KOPT-K1 (cell line): Measurements from ENCODE around the gene CCNG2.

ENCODE experiments used
- H3K27ac ChIP-seq: fragments of 200-600 bp; sonication (generic); 2 replicates; pipeline ENCODE4 v1.5.1; 2016; ENCODE audit warnings: antibody characterized with exemption, mild to moderate bottlenecking, low read depth, low read length; ENCODE audit not compliant: poor library complexity, severe bottlenecking
- H3K36me3 ChIP-seq: fragments of 200-600 bp; sonication (generic); 2 replicates; pipeline ENCODE4 v1.5.1; 2017; ENCODE audit warnings: antibody characterized with exemption, mild to moderate bottlenecking, low read length, moderate library complexity; ENCODE audit not compliant: insufficient read depth
- H3K9me3 ChIP-seq: fragments of 200-600 bp; sonication (generic); 2 replicates; pipeline ENCODE4 v1.5.1; 2017; ENCODE audit warnings: antibody characterized with exemption, low read length, mild to moderate bottlenecking; ENCODE audit not compliant: insufficient read depth, poor library complexity, severe bottlenecking

CCNG2 gene

GRCh38 chr4:77179519-77179918 is 22.5 kb downstream of the CCNG2 start:
- H3K9me3 ChIP-seq = no peaks in the 10 kb centered on the region
- no peaks in the 10 kb centered on the region for H3K36me3 ChIP-seq
- H3K27ac ChIP-seq = no peak overlapping the region

DNA sequence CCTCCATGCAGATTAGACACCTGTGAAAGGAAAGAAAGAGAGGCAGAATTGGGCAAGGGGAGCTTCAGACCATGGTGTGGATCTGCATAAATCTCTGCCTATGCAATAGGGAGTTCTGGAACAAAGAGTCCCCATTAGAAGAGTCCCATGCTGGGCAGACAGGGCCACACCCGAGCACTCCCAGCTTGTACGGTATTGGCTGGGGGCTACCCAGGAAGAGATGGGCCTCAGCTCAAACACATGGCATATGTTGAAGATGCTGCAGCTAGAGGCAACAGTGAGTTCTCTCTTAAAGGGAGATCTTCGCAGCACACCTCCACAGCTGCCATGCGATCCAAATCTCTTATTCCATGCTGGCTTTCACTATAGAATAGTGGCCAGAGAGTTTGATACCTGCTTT is 24.7 kb downstream of the CCNG2 start:
- no peak overlapping the region for H3K27ac ChIP-seq
- H3K9me3 ChIP-seq = no peaks in the 10 kb centered on the region
- H3K36me3 ChIP-seq = no peaks in the 10 kb centered on the region

DNA sequence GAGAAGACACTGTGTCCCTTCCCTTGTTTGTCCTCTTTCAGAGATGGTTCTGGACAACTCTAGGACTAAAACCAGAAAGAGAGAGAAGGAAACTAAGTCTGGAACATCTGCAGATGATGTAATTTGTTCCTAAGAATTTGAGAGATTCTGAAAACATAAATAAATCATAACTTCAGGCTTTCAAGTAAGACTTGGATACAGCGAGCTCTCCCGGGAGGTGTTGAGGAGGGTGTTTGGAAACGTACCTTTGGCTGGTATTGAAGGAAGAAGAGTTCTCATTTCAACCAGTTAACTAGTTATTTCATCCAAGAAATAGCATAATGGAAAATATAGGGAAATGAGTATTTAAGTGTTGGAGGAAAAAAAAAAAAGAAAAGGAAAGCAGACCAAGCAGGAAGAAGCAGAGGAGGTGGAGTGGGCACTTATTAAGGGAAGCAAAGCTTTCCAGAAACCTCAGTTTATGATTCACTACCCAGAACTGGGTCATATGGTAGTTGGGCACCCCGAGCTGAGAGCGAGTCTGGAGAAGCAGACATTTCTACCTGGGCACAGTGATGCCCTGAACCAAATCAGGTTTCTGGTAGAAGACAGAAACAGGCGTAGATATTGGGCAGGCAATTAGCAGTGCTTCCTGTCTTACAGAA is 26.9 kb downstream of the CCNG2 start:
- H3K9me3 ChIP-seq = no peaks in the 10 kb centered on the region
- H3K36me3 ChIP-seq = no peaks in the 10 kb centered on the region
- no peak overlapping the region for H3K27ac ChIP-seq

DNA sequence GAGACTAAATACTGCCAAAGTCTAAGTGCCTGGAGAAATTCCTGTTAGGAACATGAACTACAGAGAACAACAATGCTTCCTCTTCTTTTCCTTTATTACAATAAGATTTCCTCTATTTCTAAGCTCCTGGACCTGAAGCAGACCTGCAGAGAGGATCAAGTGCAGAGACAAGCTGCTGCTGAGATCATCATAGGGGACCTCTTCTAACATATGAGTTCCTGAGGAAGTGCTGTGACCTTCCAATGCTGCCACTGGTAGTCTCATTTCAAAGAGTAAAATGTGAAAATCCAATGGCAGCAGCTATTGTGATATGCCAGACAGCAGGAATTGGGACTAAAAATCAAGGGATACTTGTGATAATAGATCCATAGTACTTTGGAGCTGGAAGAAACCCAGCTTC is 28.0 kb downstream of the CCNG2 start:
- H3K36me3 ChIP-seq = no peaks in the 10 kb centered on the region
- no peaks in the 10 kb centered on the region for H3K9me3 ChIP-seq
- H3K27ac ChIP-seq = no peak overlapping the region

GRCh38 chr4:77185686-77186085 is 28.7 kb downstream of the CCNG2 start:
- Histone ChIP-seq H3K9me3 (no peaks in the 10 kb centered on the region), H3K36me3 (no peaks in the 10 kb centered on the region), H3K27ac (no peak overlapping the region)

DNA sequence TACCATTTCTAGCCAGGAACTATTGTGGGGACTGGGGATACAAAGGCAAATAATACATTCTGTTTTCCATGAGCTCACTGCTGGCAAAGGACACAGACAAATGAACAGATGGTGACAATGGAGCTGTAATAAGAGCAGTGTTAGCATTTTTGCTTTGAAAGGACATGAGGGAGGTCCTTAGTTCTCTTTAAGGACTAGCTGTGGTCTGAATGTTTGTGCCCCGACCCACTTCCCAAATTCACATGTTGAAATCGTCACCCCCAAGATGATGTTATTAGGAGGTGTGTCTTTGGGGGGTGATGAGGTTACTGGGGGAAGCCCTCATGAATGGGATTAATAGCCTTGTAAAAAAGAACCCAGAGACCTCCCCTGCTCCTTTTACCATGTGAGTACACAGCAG is 30.3 kb downstream of the CCNG2 start:
- Histone ChIP-seq H3K36me3 (no peaks in the 10 kb centered on the region), H3K27ac (no peak overlapping the region), H3K9me3 (no peaks in the 10 kb centered on the region)

DNA sequence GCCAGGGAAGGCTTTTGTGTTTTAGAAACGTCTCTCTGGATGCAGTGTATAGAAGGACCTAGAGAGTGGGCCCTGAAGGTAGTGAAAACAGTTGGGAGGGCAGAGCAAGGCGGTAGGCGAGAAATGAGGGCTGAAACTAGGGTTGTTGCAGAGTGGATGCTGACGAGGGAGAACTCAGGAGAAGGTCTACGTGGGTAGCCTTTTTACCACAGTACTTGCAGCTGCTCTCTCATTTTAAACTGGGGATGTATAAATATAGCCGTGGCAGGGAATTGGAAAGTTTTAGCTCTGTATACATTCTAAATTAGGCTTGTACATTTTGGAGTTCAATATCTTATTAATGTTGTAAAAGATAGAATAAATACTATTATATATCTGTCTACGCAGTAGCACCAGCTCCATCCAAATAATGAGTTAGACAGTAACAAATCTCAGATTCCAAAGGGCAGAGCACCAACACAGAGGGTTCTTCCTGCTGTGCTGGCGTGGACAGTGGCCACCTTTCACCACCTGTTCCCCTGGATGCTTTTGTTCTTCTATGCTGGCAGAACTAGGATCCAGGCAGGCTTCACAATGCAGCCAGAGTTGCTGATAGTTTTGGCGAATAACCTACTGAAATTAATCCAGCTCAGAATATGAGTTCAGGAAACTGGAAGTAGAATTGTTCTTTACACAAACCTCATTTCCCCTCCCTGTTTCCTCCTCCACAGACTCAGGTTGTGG is 31.7 kb downstream of the CCNG2 start:
- Histone ChIP-seq H3K27ac (no peak overlapping the region), H3K36me3 (no peaks in the 10 kb centered on the region), H3K9me3 (no peaks in the 10 kb centered on the region)

DNA sequence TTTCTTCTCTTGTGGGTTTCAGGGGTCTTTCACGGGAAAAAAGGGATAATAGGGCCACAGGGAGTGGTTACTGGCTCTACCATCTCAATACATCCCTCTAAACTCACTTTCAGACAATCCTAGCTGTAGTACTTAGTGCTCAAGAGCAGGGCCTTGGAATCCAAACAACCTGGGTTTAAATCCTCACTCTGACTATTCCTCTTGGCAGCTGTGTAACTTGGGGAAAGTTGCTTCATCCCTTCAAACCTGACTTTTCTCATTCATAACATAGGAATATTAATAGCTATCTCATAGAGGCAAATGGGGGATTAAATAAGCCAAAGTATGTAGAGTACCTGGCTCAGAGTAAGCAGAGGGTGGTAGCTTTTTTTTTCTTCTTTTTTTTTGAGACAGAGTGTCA is 32.4 kb downstream of the CCNG2 start:
- no peaks in the 10 kb centered on the region for H3K9me3 ChIP-seq
- no peaks in the 10 kb centered on the region for H3K36me3 ChIP-seq
- no peak overlapping the region for H3K27ac ChIP-seq

GRCh38 chr4:77190053-77190452 is 33.0 kb downstream of the CCNG2 start:
- Histone ChIP-seq H3K9me3 (no peaks in the 10 kb centered on the region), H3K36me3 (no peaks in the 10 kb centered on the region), H3K27ac (no peak overlapping the region)

DNA sequence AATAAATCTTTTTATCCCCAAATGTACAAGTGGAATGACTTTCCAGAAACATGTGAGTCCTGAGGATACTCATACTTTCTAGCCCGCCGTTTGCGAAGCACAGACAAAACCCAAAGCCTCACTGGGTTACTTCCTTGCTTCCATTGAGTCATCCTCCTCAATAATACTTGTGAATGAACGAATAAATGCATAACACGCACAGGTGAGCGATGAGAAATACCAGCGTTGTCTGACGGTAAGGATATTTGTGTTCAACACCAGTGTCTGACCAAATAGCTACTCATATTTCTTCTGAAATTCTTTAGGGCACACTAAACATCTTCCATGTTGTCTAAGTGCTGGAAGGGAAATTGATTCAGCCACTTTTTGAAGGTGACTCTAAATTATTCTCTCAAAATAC is 36.0 kb downstream of the CCNG2 start:
- Histone ChIP-seq H3K27ac (no peak overlapping the region), H3K36me3 (no peaks in the 10 kb centered on the region), H3K9me3 (no peaks in the 10 kb centered on the region)

- H3K36me3 ChIP-seq = no peaks in the 10 kb centered on the region
- no peaks in the 10 kb centered on the region for H3K9me3 ChIP-seq
- H3K27ac ChIP-seq = no peak overlapping the region
These were observed 36.6 kb downstream of the CCNG2 start for GRCh38 chr4:77193511-77194102.

DNA sequence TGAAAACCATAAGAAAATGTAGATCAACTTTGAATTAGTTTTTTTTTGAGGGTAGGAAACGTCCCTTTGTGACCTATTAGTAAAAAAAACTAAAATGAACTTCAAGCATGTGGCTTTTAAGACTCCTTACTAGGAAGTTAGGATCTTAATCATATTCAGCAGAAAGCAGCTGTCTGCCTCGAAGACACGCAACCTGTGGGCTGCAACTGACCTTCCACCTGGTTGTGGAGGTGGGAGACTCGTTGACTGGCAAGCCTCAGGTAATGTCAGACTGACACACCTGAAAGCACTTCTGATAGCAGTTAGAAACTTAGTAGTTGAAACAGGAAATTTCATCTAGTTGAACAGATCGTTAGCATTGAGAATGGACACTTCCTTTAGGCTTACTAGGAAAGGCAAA is 37.4 kb downstream of the CCNG2 start:
- no peaks in the 10 kb centered on the region for H3K36me3 ChIP-seq
- H3K9me3 ChIP-seq = no peaks in the 10 kb centered on the region
- no peak overlapping the region for H3K27ac ChIP-seq

DNA sequence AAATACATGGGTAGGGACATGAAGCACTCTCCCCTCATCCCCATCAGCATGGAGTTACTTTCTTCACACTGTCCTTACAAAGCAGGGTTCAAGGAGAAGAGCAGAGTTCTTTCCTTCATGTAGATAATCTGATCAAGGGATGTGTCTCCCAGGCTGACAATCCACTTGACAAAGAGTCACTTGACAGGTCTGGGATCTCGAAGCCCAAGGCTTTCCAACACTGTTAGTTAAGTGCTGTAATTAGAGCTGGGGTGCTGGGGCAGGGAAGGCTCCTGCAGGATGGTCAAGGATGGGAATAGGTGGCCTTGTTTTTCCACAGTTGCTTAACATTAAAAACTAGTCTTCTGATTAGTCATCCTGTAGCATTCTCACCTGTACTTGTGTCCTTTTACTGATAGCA is 38.0 kb downstream of the CCNG2 start:
- Histone ChIP-seq H3K27ac (no peak overlapping the region), H3K9me3 (no peaks in the 10 kb centered on the region)

DNA sequence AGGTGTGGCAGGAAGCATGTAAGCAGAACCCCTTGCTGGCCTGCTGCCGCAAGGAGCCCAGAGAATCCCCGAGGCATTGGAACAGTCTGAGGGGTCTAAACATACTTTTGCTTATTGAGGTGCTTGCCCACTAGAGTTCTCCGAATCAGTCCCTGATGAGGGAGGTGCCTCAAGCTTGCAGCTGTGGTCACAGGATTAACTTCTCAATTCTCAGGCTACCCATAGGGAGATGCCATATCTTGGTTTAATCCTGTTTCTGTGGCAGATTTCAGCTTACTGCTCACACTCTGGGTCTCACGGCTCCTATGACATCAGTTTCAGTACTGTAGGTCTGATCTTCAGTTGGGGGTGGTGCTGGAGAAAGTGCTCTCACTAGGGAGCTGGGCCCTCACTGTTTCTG is 39.9 kb downstream of the CCNG2 start:
- Histone ChIP-seq H3K36me3 (no peaks in the 10 kb centered on the region), H3K9me3 (no peaks in the 10 kb centered on the region), H3K27ac (no peak overlapping the region)

More for the DNA sequence above, 38.0 kb downstream of the CCNG2 start:
- no peaks in the 10 kb centered on the region for H3K36me3 ChIP-seq

DNA sequence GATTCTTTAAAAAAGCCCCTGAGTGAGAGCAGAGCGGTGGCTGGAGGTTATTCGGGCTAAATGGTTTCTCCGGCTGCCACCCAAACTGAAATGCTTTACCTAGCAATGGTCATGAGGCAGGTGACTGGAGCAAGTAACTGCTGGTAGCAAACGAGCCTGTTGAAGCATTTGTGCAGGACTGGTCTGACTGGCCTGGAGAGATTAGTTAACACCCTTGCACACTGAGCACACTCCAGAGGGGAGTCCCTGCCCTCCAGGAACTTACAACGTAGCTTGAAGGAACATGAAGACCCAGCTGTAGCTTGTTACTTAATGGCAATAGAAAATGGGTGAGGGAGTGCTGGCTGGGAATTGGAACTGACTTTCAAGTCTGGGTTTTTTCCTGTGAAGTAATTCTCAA is 40.4 kb downstream of the CCNG2 start:
- no peak overlapping the region for H3K27ac ChIP-seq
- H3K36me3 ChIP-seq = no peaks in the 10 kb centered on the region
- H3K9me3 ChIP-seq = no peaks in the 10 kb centered on the region

GRCh38 chr4:77197831-77198230 is 40.8 kb downstream of the CCNG2 start:
- Histone ChIP-seq H3K36me3 (no peaks in the 10 kb centered on the region), H3K9me3 (no peaks in the 10 kb centered on the region), H3K27ac (no peak overlapping the region)
